Measurements from ENCODE around the gene KLRF2. TPM values are rescaled to one million over a fixed set of nuclear protein-coding genes. Genes with fewer than 3 reads are reported as not detected.
A peak's percentile ranks its signal among the peaks of the same experiment; 100 is the strongest.

KLRF2 gene
- total and polyA plus RNA-seq, 2 of the 8 experiments (the other 6 are each of a cell fraction or from before 2014, with no cell fraction given), result not detected

DNA sequence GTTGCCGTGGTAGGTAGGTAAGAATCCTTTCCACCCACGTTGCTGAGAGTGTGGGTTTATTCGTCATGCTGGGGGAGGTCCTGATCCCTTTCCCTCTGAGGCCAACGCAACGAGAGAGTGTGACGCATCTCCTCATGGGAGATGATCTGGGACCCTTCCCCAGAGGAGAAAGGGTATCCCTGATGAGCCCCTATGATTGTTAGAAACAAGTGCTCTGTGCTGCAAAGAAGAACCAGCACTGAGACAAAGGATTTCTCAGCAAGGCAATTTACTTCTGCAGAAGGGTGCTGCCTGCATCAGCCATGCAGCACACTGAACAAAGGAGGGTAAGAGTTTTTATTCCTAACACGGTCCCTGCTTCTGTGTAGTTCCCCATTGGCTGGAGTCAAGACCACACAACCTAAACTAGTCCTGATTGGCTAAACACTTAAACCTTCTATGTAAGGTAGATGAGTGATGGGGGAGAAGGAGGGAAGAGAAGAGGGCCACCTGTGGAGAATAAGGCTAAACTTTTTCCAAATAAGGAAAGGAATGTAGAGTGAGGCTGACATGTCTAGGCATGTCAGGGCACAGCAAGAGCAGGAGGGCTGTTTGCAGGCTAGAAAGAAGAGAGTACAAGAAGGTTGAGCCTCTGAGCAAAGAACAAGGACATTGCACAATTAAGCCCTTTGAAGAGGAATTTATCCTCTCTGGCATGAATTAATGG is 29.6 kb downstream of the KLRF2 start:
- 52% methylated on average over 7 of the region's 7 CpGs; no CpG with 5 or more reads in 1 of the 2 experiments for WGBS, 2 experiments (ENCODE audit: extremely low coverage in 1 of 2, insufficient coverage in 1 of 2, insufficient read length in 1 of 2, insufficient replicate concordance in 2 of 2, low coverage in 1 of 2, low lambda C conversion rate in 2 of 2, missing lambda C conversion rate in 1 of 2)
- POLR2A ChIA-PET (ENCODE audit: partially characterized antibody), result interaction anchor here (0.7 to 7.8 kb wide), 12 partner anchors 11 to 196 kb away, joined by 3 to 121 read pairs (median 4); no protein-coding TSS in a partner anchor
- TF ChIP-seq POLR2AphosphoS5 (IDR thresholded peaks at IDR 0.05; ENCODE audit: low read depth, low read length), result peak; percentile 99
- peak; percentile 97 for TF ChIP-seq CEBPB (IDR thresholded peaks at IDR 0.05; ENCODE audit: low read depth, low read length)
- no peak for TF ChIP-seq BCL11A (IDR thresholded peaks at IDR 0.05; ENCODE audit: low read depth in 2 of 2, low read length in 2 of 2)
- peak; percentile 15 for TF ChIP-seq NANOG (IDR thresholded peaks at IDR 0.05; ENCODE audit: insufficient read depth, low read depth, low read length, poor library complexity, severe bottlenecking)
- peak; percentile 62; the same call in 1 of the 2 replicates for TF ChIP-seq CHD2 (IDR thresholded peaks at IDR 0.05; ENCODE audit: low read length)
- peak; percentile 86 for TF ChIP-seq GTF2F1 (IDR thresholded peaks at IDR 0.05; ENCODE audit: borderline replicate concordance, low read depth, low read length)
- TF ChIP-seq SRF (IDR thresholded peaks at IDR 0.05; ENCODE audit: low read depth, low read length), result peak; percentile 99
- TF ChIP-seq SP1 (IDR thresholded peaks at IDR 0.05; ENCODE audit: low read depth, low read length), result peak; percentile 73
- no peak for TF ChIP-seq SP2 (IDR thresholded peaks at IDR 0.05; ENCODE audit: low read length)
- peak; percentile 84 for TF ChIP-seq TEAD4 (IDR thresholded peaks at IDR 0.05; ENCODE audit: low read depth, low read length)
- peak; percentile 96 for TF ChIP-seq TAF1 (IDR thresholded peaks at IDR 0.05; ENCODE audit: low read depth, low read length)
- 0 out of 2 replicates have a peak, but pooled peaks have one; percentile 19 for TF ChIP-seq JUND (IDR thresholded peaks at IDR 0.05; ENCODE audit: low read length)
- TF ChIP-seq, protein P1, sequence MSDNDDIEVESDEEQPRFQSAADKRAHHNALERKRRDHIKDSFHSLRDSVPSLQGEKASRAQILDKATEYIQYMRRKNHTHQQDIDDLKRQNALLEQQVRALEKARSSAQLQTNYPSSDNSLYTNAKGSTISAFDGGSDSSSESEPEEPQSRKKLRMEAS (IDR thresholded peaks at IDR 0.05), result peak; percentile 44

More for the DNA sequence above, 29.6 kb downstream of the KLRF2 start:
- Histone ChIP-seq H2AK5ac (ENCODE audit: low read depth, low read length) (peak overlapping the region; percentile 100), H3K4me3 (ENCODE audit: extremely low read depth in 1 of 4, insufficient read depth in 2 of 4, low read depth in 3 of 4, low read length in 4 of 4) (peak overlapping the region; percentile 62 to 72 (median 67); a peak in 7 of 8 replicates), H3K23ac (ENCODE audit: insufficient read length) (no peak overlapping the region), H2BK12ac (ENCODE audit: low read depth, low read length) (peak overlapping the region; percentile 91), H3K27me3 (replicated peaks in 1 of 4; ENCODE audit: control insufficient read depth in 3 of 4, extremely low read depth in 1 of 4, insufficient read depth in 3 of 4, low read length in 3 of 4) (no peaks in the 10 kb centered on the region), H3K36me3 (ENCODE audit: control insufficient read depth in 2 of 4, insufficient read depth in 4 of 4, low read length in 3 of 4) (peaks cover 0 to 28% (median 8%) of the 10 kb centered on the region in 4 experiments; a peak in 4 of 8 replicates), H3K18ac (ENCODE audit: extremely low read depth, low read length) (peak overlapping the region; percentile 95; the same call in 1 of the 2 replicates), H3K27ac (ENCODE audit: low read depth, low read length) (peak overlapping the region; percentile 99), H2AFZ (ENCODE audit: low read length) (no peak overlapping the region), H3K4ac (replicated peaks; ENCODE audit: insufficient read length, low read depth, low read length) (peak overlapping the region; percentile 98), H3K79me2 (ENCODE audit: control insufficient read depth in 1 of 2, insufficient read depth in 2 of 2, low read length in 2 of 2) (peaks cover 0 to 49% of the 10 kb centered on the region in 2 experiments; a peak in 2 of 4 replicates), H3K56ac (replicated peaks; ENCODE audit: insufficient read length, low read depth, low read length) (no peak overlapping the region), H2BK120ac (replicated peaks; ENCODE audit: low read depth, low read length) (peak overlapping the region; percentile 95), H3K79me1 (ENCODE audit: low read depth, low read length) (no peaks in the 10 kb centered on the region), H3K23me2 (ENCODE audit: low read depth, low read length) (no peaks in the 10 kb centered on the region; the same call in 1 of the 2 replicates), H4K91ac (replicated peaks; ENCODE audit: insufficient read length, low read length) (peak overlapping the region; percentile 97), H3K4me2 (ENCODE audit: insufficient read depth in 1 of 2, low read depth in 2 of 2, low read length in 2 of 2) (peak overlapping the region; percentile 62 to 77), H3K9ac (replicated peaks in 1 of 4; ENCODE audit: extremely low read depth in 1 of 4, low read depth in 3 of 4, low read length in 3 of 4) (peak overlapping the region; percentile 88 to 100 (median 94)), H2BK20ac (ENCODE audit: low read length) (no peak overlapping the region), H3K9me3 (ENCODE audit: insufficient read depth in 2 of 2, low read depth in 1 of 2, low read length in 1 of 2) (no peaks in the 10 kb centered on the region; a peak in 1 of 4 replicates), H4K20me1 (replicated peaks in 1 of 2; ENCODE audit: control insufficient read depth in 1 of 2, insufficient read depth in 2 of 2, low read length in 2 of 2) (no peaks in the 10 kb centered on the region), H4K5ac (ENCODE audit: insufficient read length, low read depth, low read length) (no peak overlapping the region), H2BK5ac (ENCODE audit: low read depth, low read length) (peak overlapping the region; percentile 96), H4K8ac (ENCODE audit: extremely low read depth, insufficient read depth, low read length) (peak overlapping the region; percentile 86; the same call in 1 of the 2 replicates), H2BK15ac (ENCODE audit: low read length) (no peak overlapping the region; the same call in 1 of the 2 replicates), H3K14ac (ENCODE audit: insufficient read length) (no peak overlapping the region), H3K4me1 (replicated peaks in 1 of 4; ENCODE audit: control insufficient read depth in 3 of 4, insufficient read depth in 4 of 4, low read length in 3 of 4) (peaks cover 0 to 9% (median 4%) of the 10 kb centered on the region in 4 experiments; a peak in 3 of 7 replicates)
- CTCF ChIA-PET (ENCODE audit: partially characterized antibody), result interaction anchor here (0.6 to 1.5 kb wide), 4 partner anchors 9 to 160 kb away, joined by 3 to 5 read pairs (median 4); no protein-coding TSS in a partner anchor
- FAIRE-seq, result peak; percentile 97
- no peak for DNase-seq (ENCODE audit: low read depth in 1 of 2, low spot score in 2 of 2)
